ENCODE measurements around the gene ARMC10. TPM values are rescaled to one million over a fixed set of nuclear protein-coding genes. Genes with fewer than 3 reads are reported as not detected.

Gene ARMC10
- total and polyA plus RNA-seq, 2 experiments from 2014 or later = 43.4 to 48.2 TPM

- Mint-ChIP-seq H3K27ac (no peak overlapping the region), H3K36me3 (ENCODE audit: low read depth) (peaks cover 13% of the 10 kb centered on the region), H3K4me3 (no peak overlapping the region), H3K9me3 (peaks cover 22% of the 10 kb centered on the region), H3K27me3 (ENCODE audit: insufficient read depth, low read depth, poor library complexity) (peaks cover 2% of the 10 kb centered on the region), H3K4me1 (peaks cover 1% of the 10 kb centered on the region)
- ATAC-seq (no peak), DNase-seq (ENCODE audit: low spot score) (no peak)
- Histone ChIP-seq H2AFZ (no peak overlapping the region), H3K27me3 (ENCODE audit: insufficient read depth) (no peaks in the 10 kb centered on the region), H3K27ac (ENCODE audit: low read depth) (no peak overlapping the region), H4K20me1 (replicated peaks; ENCODE audit: insufficient read depth) (no peaks in the 10 kb centered on the region), H3K4me3 (no peak overlapping the region), H3K9me2 (ENCODE audit: insufficient read depth) (no peaks in the 10 kb centered on the region), H3K79me2 (replicated peaks; ENCODE audit: insufficient read depth) (no peaks in the 10 kb centered on the region), H3K4me2 (no peak overlapping the region), H3K4me1 (ENCODE audit: insufficient read depth) (no peaks in the 10 kb centered on the region), H3K36me3 (ENCODE audit: insufficient read depth) (no peaks in the 10 kb centered on the region), H3F3A (replicated peaks; ENCODE audit: low read depth) (no peaks in the 10 kb centered on the region)
- TF ChIP-seq, protein P1, sequence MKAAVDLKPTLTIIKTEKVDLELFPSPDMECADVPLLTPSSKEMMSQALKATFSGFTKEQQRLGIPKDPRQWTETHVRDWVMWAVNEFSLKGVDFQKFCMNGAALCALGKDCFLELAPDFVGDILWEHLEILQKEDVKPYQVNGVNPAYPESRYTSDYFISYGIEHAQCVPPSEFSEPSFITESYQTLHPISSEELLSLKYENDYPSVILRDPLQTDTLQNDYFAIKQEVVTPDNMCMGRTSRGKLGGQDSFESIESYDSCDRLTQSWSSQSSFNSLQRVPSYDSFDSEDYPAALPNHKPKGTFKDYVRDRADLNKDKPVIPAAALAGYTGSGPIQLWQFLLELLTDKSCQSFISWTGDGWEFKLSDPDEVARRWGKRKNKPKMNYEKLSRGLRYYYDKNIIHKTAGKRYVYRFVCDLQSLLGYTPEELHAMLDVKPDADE (IDR thresholded peaks at IDR 0.05) = no peak
- TF ChIP-seq ZNF114 (CRISPR knock-in tag; IDR thresholded peaks at IDR 0.05) (no peak), EZH2phosphoT487 (IDR thresholded peaks at IDR 0.05; ENCODE audit: unreplicated experiment) (no peak), NANOG (IDR thresholded peaks at IDR 0.05; ENCODE audit: borderline replicate concordance) (no peak), CREB1 (CRISPR knock-in tag; IDR thresholded peaks at IDR 0.05; ENCODE audit: low read depth) (no peak), POLR2AphosphoS5 (IDR thresholded peaks at IDR 0.05; ENCODE audit: low read depth) (no peak)
- TF ChIP-seq, protein P2, sequence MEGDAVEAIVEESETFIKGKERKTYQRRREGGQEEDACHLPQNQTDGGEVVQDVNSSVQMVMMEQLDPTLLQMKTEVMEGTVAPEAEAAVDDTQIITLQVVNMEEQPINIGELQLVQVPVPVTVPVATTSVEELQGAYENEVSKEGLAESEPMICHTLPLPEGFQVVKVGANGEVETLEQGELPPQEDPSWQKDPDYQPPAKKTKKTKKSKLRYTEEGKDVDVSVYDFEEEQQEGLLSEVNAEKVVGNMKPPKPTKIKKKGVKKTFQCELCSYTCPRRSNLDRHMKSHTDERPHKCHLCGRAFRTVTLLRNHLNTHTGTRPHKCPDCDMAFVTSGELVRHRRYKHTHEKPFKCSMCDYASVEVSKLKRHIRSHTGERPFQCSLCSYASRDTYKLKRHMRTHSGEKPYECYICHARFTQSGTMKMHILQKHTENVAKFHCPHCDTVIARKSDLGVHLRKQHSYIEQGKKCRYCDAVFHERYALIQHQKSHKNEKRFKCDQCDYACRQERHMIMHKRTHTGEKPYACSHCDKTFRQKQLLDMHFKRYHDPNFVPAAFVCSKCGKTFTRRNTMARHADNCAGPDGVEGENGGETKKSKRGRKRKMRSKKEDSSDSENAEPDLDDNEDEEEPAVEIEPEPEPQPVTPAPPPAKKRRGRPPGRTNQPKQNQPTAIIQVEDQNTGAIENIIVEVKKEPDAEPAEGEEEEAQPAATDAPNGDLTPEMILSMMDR (conservative IDR thresholded peaks at IDR 0.05; ENCODE audit: low read depth in 2 of 2) = no peak
- TF ChIP-seq, protein P3, sequence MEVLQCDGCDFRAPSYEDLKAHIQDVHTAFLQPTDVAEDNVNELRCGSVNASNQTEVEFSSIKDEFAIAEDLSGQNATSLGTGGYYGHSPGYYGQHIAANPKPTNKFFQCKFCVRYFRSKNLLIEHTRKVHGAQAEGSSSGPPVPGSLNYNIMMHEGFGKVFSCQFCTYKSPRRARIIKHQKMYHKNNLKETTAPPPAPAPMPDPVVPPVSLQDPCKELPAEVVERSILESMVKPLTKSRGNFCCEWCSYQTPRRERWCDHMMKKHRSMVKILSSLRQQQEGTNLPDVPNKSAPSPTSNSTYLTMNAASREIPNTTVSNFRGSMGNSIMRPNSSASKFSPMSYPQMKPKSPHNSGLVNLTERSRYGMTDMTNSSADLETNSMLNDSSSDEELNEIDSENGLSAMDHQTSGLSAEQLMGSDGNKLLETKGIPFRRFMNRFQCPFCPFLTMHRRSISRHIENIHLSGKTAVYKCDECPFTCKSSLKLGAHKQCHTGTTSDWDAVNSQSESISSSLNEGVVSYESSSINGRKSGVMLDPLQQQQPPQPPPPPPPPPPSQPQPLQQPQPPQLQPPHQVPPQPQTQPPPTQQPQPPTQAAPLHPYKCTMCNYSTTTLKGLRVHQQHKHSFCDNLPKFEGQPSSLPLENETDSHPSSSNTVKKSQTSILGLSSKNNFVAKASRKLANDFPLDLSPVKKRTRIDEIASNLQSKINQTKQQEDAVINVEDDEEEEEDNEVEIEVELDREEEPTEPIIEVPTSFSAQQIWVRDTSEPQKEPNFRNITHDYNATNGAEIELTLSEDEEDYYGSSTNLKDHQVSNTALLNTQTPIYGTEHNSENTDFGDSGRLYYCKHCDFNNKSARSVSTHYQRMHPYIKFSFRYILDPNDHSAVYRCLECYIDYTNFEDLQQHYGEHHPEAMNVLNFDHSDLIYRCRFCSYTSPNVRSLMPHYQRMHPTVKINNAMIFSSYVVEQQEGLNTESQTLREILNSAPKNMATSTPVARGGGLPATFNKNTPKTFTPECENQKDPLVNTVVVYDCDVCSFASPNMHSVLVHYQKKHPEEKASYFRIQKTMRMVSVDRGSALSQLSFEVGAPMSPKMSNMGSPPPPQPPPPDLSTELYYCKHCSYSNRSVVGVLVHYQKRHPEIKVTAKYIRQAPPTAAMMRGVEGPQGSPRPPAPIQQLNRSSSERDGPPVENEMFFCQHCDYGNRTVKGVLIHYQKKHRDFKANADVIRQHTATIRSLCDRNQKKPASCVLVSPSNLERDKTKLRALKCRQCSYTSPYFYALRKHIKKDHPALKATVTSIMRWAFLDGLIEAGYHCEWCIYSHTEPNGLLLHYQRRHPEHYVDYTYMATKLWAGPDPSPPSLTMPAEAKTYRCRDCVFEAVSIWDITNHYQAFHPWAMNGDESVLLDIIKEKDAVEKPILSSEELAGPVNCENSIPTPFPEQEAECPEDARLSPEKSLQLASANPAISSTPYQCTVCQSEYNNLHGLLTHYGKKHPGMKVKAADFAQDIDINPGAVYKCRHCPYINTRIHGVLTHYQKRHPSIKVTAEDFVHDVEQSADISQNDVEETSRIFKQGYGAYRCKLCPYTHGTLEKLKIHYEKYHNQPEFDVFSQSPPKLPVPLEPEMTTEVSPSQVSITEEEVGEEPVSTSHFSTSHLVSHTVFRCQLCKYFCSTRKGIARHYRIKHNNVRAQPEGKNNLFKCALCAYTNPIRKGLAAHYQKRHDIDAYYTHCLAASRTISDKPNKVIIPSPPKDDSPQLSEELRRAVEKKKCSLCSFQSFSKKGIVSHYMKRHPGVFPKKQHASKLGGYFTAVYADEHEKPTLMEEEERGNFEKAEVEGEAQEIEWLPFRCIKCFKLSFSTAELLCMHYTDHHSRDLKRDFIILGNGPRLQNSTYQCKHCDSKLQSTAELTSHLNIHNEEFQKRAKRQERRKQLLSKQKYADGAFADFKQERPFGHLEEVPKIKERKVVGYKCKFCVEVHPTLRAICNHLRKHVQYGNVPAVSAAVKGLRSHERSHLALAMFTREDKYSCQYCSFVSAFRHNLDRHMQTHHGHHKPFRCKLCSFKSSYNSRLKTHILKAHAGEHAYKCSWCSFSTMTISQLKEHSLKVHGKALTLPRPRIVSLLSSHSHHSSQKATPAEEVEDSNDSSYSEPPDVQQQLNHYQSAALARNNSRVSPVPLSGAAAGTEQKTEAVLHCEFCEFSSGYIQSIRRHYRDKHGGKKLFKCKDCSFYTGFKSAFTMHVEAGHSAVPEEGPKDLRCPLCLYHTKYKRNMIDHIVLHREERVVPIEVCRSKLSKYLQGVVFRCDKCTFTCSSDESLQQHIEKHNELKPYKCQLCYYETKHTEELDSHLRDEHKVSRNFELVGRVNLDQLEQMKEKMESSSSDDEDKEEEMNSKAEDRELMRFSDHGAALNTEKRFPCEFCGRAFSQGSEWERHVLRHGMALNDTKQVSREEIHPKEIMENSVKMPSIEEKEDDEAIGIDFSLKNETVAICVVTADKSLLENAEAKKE (CRISPR knock-in tag; IDR thresholded peaks at IDR 0.05) = no peak
- TF ChIP-seq, protein P4, sequence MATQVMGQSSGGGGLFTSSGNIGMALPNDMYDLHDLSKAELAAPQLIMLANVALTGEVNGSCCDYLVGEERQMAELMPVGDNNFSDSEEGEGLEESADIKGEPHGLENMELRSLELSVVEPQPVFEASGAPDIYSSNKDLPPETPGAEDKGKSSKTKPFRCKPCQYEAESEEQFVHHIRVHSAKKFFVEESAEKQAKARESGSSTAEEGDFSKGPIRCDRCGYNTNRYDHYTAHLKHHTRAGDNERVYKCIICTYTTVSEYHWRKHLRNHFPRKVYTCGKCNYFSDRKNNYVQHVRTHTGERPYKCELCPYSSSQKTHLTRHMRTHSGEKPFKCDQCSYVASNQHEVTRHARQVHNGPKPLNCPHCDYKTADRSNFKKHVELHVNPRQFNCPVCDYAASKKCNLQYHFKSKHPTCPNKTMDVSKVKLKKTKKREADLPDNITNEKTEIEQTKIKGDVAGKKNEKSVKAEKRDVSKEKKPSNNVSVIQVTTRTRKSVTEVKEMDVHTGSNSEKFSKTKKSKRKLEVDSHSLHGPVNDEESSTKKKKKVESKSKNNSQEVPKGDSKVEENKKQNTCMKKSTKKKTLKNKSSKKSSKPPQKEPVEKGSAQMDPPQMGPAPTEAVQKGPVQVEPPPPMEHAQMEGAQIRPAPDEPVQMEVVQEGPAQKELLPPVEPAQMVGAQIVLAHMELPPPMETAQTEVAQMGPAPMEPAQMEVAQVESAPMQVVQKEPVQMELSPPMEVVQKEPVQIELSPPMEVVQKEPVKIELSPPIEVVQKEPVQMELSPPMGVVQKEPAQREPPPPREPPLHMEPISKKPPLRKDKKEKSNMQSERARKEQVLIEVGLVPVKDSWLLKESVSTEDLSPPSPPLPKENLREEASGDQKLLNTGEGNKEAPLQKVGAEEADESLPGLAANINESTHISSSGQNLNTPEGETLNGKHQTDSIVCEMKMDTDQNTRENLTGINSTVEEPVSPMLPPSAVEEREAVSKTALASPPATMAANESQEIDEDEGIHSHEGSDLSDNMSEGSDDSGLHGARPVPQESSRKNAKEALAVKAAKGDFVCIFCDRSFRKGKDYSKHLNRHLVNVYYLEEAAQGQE (IDR thresholded peaks at IDR 0.05; ENCODE audit: unreplicated experiment) = no peak
Observed at GRCh38 chr7:103068414-103069403, 6.2 kb upstream of the ARMC10 start.
